ENCODE measurements around the gene MSI2. TPM values are rescaled to one million over a fixed set of nuclear protein-coding genes. Genes with fewer than 3 reads are reported as not detected.

The MSI2 gene
- total RNA-seq, 2 donors from 2014 or later: 30.1 to 41.1 TPM

- Histone ChIP-seq H3K9me3 (no peaks in the 10 kb centered on the region), H3K36me3 (no peaks in the 10 kb centered on the region), H3K27me3 (no peaks in the 10 kb centered on the region), H3K27ac (no peak overlapping the region), H3K4me1 (peaks cover 0 to 8% of the 10 kb centered on the region in 2 donors), H3K4me3 (no peak overlapping the region)
- no peak for DNase-seq (ENCODE audit: low spot score)
- TF ChIP-seq CTCF (IDR thresholded peaks at IDR 0.05): no peak
Measured at GRCh38 chr17:57657211-57657610, 400.9 kb downstream of the MSI2 start.

GRCh38 chr17:57662041-57662440 is 405.7 kb downstream of the MSI2 start:
- peaks cover 0 to 24% of the 10 kb centered on the region in 2 donors for H3K4me1 ChIP-seq
- H3K9me3 ChIP-seq: no peaks in the 10 kb centered on the region
- TF ChIP-seq CTCF (IDR thresholded peaks at IDR 0.05): no peak
- DNase-seq (ENCODE audit: low spot score): no peak
- H3K27me3 ChIP-seq: no peaks in the 10 kb centered on the region
- H3K27ac ChIP-seq: peak overlapping the region; percentile 84 to 89
- no peaks in the 10 kb centered on the region for H3K36me3 ChIP-seq
- H3K4me3 ChIP-seq: no peak overlapping the region

GRCh38 chr17:57662644-57663308 is 406.5 kb downstream of the MSI2 start:
- H3K9me3 ChIP-seq: no peaks in the 10 kb centered on the region
- H3K4me1 ChIP-seq: peaks cover 0 to 24% of the 10 kb centered on the region in 2 donors
- peak overlapping the region; percentile 84 to 89 for H3K27ac ChIP-seq
- H3K4me3 ChIP-seq: peak overlapping the region; percentile 3 to 39
- peak in 1 of 2 donors; percentile 29 for TF ChIP-seq CTCF (IDR thresholded peaks at IDR 0.05)
- peak; percentile 99 for DNase-seq (ENCODE audit: low spot score)
- H3K27me3 ChIP-seq: no peaks in the 10 kb centered on the region
- no peaks in the 10 kb centered on the region for H3K36me3 ChIP-seq

GRCh38 chr17:57663326-57664070 is 407.2 kb downstream of the MSI2 start:
- H3K4me3 ChIP-seq: no peak overlapping the region
- no peaks in the 10 kb centered on the region for H3K36me3 ChIP-seq
- peak overlapping the region; percentile 84 to 89 for H3K27ac ChIP-seq
- no peak for TF ChIP-seq CTCF (IDR thresholded peaks at IDR 0.05)
- H3K9me3 ChIP-seq: no peaks in the 10 kb centered on the region
- DNase-seq (ENCODE audit: low spot score): no peak
- no peaks in the 10 kb centered on the region for H3K27me3 ChIP-seq
- H3K4me1 ChIP-seq: peaks cover 0 to 24% of the 10 kb centered on the region in 2 donors

GRCh38 chr17:57665128-57665527 is 408.8 kb downstream of the MSI2 start:
- H3K9me3 ChIP-seq: no peaks in the 10 kb centered on the region
- no peak overlapping the region for H3K4me3 ChIP-seq
- H3K27me3 ChIP-seq: no peaks in the 10 kb centered on the region
- no peak for TF ChIP-seq CTCF (IDR thresholded peaks at IDR 0.05)
- DNase-seq (ENCODE audit: low spot score): no peak
- H3K4me1 ChIP-seq: peaks cover 0 to 24% of the 10 kb centered on the region in 2 donors
- no peaks in the 10 kb centered on the region for H3K36me3 ChIP-seq
- peak overlapping the region in 1 of 2 donors; percentile 34 for H3K27ac ChIP-seq

Measured in right atrium auricular region (tissue), 2 donors.